Caco-2 (cell line): Measurements from ENCODE around the gene ACTR1B. TPM values are rescaled to one million over a fixed set of nuclear protein-coding genes. Genes with fewer than 3 reads are reported as not detected.

Source experiments
- BruUV-seq: library from RNA; stranded (reverse); fragments of 400-500 nt; replicated peaks from 2 replicates; lab custom pipeline; 2021; lab: Mats Ljungman, UMichigan
- CTCF ChIA-PET: fragments of 300-600 bp; sonication (Branson Sonifier 250); formaldehyde crosslinking; loops from one replicate; lab custom pipeline; 2022; ENCODE audit warnings: antibody characterized with exemption; lab: Charles Lee
- POLR2A ChIA-PET: fragments of 300-600 bp; sonication (Branson Sonifier 250); formaldehyde crosslinking; loops from one replicate; lab custom pipeline; 2022; ENCODE audit warnings: antibody characterized with exemption; lab: Charles Lee
- DNase-seq, 2 experiments: peaks; one replicate each; pipeline versions ENCODE4 v3.0.0 to v3.0.0-alpha.2; 2020 to 2022
- H3K27me3 ChIP-seq: replicated peaks from 2 replicates; pipeline ENCODE4 v1.6.0; 2011; ENCODE audit warnings: low read length; ENCODE audit not compliant: control insufficient read depth, insufficient read depth
- H3K36me3 ChIP-seq: 2 replicates; pipeline ENCODE4 v1.5.1; 2011; ENCODE audit warnings: low read length; ENCODE audit not compliant: control insufficient read depth, insufficient read depth
- H3K4me1 ChIP-seq: fragments of 250-450 bp; sonication (Bioruptor Pico); 2 replicates; pipeline ENCODE4 v1.5.1; 2020; ENCODE audit warnings: mild to moderate bottlenecking
- H3K4me3 ChIP-seq: 2 replicates; pipeline ENCODE4 v1.5.1; 2011; ENCODE audit warnings: low read depth, mild to moderate bottlenecking, control low read depth, low read length
- H3K9me3 ChIP-seq: fragments of 250-450 bp; sonication (Bioruptor Pico); 2 replicates; pipeline ENCODE4 v1.5.1; 2020; ENCODE audit warnings: mild to moderate bottlenecking, moderate library complexity
- H3K27ac Mint-ChIP-seq: one replicate; pipeline ENCODE4 v1.8.0; 2022; ENCODE audit warnings: mixed read lengths; ENCODE audit not compliant: unreplicated experiment
- H3K27me3 Mint-ChIP-seq: one replicate; pipeline ENCODE4 v1.8.0; 2022; ENCODE audit warnings: mixed read lengths; ENCODE audit not compliant: insufficient read depth, unreplicated experiment
- H3K36me3 Mint-ChIP-seq: one replicate; pipeline ENCODE4 v1.8.0; 2022; ENCODE audit warnings: mild to moderate bottlenecking, mixed read lengths; ENCODE audit not compliant: insufficient read depth, unreplicated experiment
- H3K4me1 Mint-ChIP-seq: one replicate; pipeline ENCODE4 v1.8.0; 2022; ENCODE audit warnings: low read depth, mixed read lengths; ENCODE audit not compliant: unreplicated experiment
- H3K4me3 Mint-ChIP-seq: one replicate; pipeline ENCODE4 v1.8.0; 2022; ENCODE audit warnings: mild to moderate bottlenecking, moderate library complexity, mixed read lengths; ENCODE audit not compliant: unreplicated experiment
- H3K9me3 Mint-ChIP-seq: one replicate; pipeline ENCODE4 v1.8.0; 2022; ENCODE audit warnings: mixed read lengths; ENCODE audit not compliant: unreplicated experiment
- CTCF ChIP-seq, 2 experiments: fragments of 200-600 bp in 1 of 2; IDR thresholded peaks; 1 replicate in 1 of 2; 2 replicates in 1 of 2; pipeline versions ENCODE4 v1.5.1 to v1.8.0; 2011 to 2022; ENCODE audit warnings: antibody characterized with exemption in 1 of 2, control low read depth in 1 of 2, inconsistent platforms in 1 of 2, low read depth in 1 of 2, low read length in 1 of 2, mild to moderate bottlenecking in 1 of 2, moderate library complexity in 1 of 2; ENCODE audit not compliant: insufficient read depth in 1 of 2, severe bottlenecking in 1 of 2, unreplicated experiment in 1 of 2
- intact Hi-C: fragments of 100-400 bp; cut with micrococcal nuclease; formaldehyde crosslinking; loops from one replicate; pipeline ENCODE4 v1.10.0; 2022; ENCODE audit not compliant: unreplicated experiment
- total RNA-seq: library from RNA; stranded (reverse); gene quantifications from 2 replicates; pipeline ENCODE4 v1.2.3, GENCODE V29; 2022

The ACTR1B gene
- total RNA-seq, 1 experiment from 2014 or later = 42.3 TPM

DNA sequence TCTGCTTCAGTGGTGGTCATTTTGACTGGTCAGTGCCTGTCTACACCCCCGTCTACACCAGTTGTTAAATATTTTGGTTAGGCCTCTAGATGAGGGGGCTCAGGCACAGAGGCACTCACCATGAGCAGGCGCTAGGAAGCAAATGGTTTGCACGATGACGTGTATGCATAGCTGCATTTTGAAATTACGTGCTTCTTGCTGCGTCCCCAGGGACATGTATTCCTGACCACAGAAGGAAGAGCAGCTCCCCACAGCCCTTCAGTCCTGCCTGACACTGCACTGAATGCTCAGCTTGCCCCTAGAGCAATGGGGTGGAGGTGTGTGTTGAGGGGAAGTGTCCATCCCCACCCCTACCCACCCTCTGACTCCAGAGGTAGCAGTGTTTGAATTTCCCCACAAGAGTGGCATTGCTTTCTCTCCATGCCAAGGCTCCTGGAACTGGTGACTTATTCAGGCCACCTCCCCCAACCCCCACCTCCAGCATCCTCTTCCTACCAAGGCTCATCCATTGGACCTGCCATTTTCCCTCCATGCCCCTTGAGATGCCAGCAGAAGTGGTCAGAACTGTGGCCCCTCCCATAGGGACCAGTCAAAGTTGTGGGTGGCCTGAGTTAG is 38.1 kb upstream of the ACTR1B start:
- CTCF ChIA-PET = no interaction called here

GRCh38 chr2:97701186-97701585 is 37.3 kb upstream of the ACTR1B start:
- Mint-ChIP-seq H3K36me3 (no peaks in the 10 kb centered on the region), H3K27me3 (no peaks in the 10 kb centered on the region), H3K27ac (no peak overlapping the region), H3K9me3 (no peaks in the 10 kb centered on the region), H3K4me3 (no peak overlapping the region), H3K4me1 (no peaks in the 10 kb centered on the region)
- Histone ChIP-seq H3K9me3 (no peaks in the 10 kb centered on the region), H3K36me3 (no peaks in the 10 kb centered on the region), H3K27me3 (no peaks in the 10 kb centered on the region), H3K4me1 (peaks cover 18% of the 10 kb centered on the region), H3K4me3 (no peak overlapping the region)
- no TSS peak for BruUV-seq
- TF ChIP-seq CTCF (IDR thresholded peaks at IDR 0.05; ENCODE audit: insufficient read depth in 1 of 2, low read depth in 1 of 2, low read length in 1 of 2, severe bottlenecking in 1 of 2, unreplicated experiment in 1 of 2) = no peak
- ChIA-PET CTCF (no interaction called here), POLR2A (no interaction called here)
- intact Hi-C loops = no loop called here
- no peak for DNase-seq

More for the DNA sequence above, 38.1 kb upstream of the ACTR1B start:
- no peak for TF ChIP-seq CTCF (IDR thresholded peaks at IDR 0.05; ENCODE audit: insufficient read depth in 1 of 2, low read depth in 1 of 2, low read length in 1 of 2, severe bottlenecking in 1 of 2, unreplicated experiment in 1 of 2)
- intact Hi-C loops = no loop called here
- Histone ChIP-seq H3K36me3 (no peaks in the 10 kb centered on the region), H3K27me3 (no peaks in the 10 kb centered on the region), H3K4me1 (peaks cover 18% of the 10 kb centered on the region), H3K9me3 (no peaks in the 10 kb centered on the region), H3K4me3 (no peak overlapping the region)
- no peak for DNase-seq
- no peaks in the 10 kb centered on the region for H3K27me3 Mint-ChIP-seq
- POLR2A ChIA-PET = no interaction called here
- no peak overlapping the region for H3K27ac Mint-ChIP-seq
- no peak overlapping the region for H3K4me3 Mint-ChIP-seq
- no peaks in the 10 kb centered on the region for H3K9me3 Mint-ChIP-seq
- no peaks in the 10 kb centered on the region for H3K36me3 Mint-ChIP-seq
- BruUV-seq = no TSS peak
- H3K4me1 Mint-ChIP-seq = no peaks in the 10 kb centered on the region

DNA sequence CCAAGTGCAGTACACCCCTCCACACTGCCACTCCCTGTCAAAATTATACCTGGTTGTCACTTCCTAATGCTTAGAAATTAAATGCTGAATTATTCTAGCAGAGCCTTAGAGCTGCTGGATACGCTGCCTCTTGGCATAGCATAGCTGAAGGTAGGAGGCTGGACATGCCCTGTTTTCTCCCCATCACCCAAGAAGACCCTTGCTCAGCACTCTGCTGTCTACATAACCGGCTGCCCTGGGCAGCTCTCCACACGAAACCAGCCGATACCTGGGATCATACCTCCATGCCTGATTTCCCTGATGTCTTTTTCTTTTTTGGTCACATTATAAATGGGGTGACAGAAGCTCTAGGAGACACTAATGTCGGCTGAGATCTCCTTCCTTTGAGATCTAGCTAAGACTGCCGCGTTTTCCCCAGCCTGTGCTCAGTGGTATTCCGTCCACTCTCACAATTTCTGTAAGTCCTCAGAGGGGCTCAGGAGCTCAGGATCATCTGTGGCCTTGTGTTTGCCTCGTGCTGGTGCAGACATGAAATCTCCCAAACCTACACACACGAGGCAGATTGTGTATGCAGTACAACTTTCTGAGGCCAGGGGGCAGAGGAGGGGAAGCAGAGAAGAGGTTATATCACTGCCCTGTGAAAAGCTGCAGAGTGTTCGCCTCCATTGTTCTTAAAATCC is 36.1 kb upstream of the ACTR1B start:
- POLR2A ChIA-PET = no interaction called here
- Mint-ChIP-seq H3K36me3 (no peaks in the 10 kb centered on the region), H3K9me3 (no peaks in the 10 kb centered on the region), H3K27ac (no peak overlapping the region), H3K4me3 (no peak overlapping the region), H3K4me1 (peaks cover 8% of the 10 kb centered on the region), H3K27me3 (no peaks in the 10 kb centered on the region)
- intact Hi-C loops = loop anchor here (1.0 kb wide), 2 partner anchors 48 to 685 kb away; no protein-coding TSS in a partner anchor
- Histone ChIP-seq H3K4me1 (peaks cover 18% of the 10 kb centered on the region), H3K27me3 (no peaks in the 10 kb centered on the region), H3K36me3 (no peaks in the 10 kb centered on the region), H3K4me3 (no peak overlapping the region), H3K9me3 (no peaks in the 10 kb centered on the region)
- no TSS peak for BruUV-seq
- peak; percentile 68 to 83 for TF ChIP-seq CTCF (IDR thresholded peaks at IDR 0.05; ENCODE audit: insufficient read depth in 1 of 2, low read depth in 1 of 2, low read length in 1 of 2, severe bottlenecking in 1 of 2, unreplicated experiment in 1 of 2)
- peak; percentile 69 to 81 for DNase-seq
- CTCF ChIA-PET = interaction anchor here (0.6 to 4.1 kb wide), 14 partner anchors 9 to 685 kb away, joined by 3 to 42 read pairs (median 6); partner anchors contain the start of genes ACTR1B and ZAP70
